ENCODE data around the gene HS1BP3.

Gene HS1BP3

DNA sequence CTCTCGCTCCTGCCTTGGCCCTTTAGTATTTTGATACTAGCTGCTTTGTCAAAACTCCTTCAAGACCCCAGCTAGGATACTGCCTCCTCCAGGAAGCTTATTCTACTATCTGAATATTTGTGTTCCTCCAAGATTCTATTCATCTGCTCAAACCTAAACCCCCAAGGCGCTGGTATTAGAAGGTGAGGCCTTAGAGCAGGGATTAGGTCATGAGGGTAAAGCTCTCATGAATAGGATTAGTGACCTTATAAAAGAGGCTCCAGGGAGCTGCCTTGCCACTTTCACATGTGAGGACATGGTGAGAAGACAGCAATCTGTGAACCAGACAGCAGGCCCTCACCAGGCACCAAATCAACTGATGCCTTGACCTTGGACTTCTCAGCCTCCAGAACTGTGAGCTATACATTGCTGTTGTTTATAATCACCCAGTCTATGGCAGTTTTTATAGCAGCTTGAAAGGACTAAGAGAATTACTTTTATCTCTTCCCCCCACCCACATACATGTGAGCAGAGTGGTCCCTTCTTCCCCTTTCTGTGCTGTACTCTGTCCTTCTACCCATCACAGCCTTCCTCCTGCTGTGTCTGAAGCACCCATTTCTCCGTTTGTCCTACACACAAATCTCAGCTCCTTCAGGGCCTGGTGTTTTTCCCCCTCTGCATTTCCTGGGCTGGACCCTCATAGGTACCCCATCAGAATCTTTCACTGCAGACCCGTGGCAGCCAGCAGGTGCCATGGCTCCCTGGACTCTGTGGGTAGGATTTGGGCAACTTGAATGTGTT, 54.5 kb downstream of the HS1BP3 start:
- no peak for DNase-seq

DNA sequence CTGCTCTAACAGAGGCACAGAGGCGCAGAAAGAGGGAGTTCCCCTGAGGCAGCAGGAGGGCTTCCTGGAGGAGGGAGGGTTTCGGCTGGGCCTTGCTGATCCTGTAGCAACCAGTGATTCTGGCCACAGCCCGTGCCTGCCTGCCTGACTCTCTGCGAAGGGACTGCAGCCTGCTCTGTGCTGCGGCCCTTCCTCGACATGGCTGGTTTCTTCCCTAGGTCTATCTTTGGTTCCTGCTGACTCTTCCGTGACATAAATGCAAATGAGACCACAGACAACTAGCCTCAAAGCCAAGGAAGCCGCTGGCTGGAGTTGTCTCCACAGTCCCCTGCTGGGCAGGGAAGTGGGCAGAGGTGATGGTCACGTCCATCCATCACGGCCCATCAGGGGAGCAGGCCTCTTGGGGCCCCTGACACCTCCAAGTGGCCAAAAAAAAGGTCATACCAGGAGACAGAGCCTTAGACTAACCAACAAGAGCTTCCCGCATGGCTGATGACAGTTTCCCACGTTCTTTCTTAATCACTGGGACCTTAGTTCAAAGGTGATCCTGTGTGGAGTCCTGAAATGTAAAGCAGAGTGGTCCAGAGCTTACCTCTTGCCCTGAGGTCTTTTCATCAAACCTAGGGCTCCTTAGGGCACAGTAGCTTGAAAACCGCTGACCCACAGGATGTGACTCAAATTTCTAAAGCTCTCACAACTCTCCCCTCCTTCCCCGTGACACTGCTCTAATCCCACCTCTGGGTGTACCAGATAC, 55.3 kb downstream of the HS1BP3 start:
- no peak for DNase-seq

DNA sequence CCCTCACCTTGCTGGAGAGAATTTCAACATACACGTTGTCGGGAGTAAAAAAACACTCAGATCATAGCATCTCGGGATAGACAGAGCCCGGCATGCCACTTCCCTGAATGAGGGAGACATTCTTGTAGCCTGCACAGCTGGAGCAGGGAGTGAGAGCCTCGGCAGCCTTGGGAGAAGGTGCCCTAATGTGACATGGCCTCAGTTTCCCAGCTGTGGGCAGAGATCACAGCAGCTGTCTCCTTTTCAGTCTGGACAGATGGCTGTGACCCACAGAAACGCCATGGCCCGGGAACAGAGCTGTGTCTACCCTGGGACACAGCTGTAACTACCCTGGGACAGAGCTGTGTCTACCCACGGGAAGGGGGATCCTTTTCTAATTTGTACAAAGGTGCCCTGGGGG, 55.9 kb downstream of the HS1BP3 start:
- no peak for DNase-seq

DNA sequence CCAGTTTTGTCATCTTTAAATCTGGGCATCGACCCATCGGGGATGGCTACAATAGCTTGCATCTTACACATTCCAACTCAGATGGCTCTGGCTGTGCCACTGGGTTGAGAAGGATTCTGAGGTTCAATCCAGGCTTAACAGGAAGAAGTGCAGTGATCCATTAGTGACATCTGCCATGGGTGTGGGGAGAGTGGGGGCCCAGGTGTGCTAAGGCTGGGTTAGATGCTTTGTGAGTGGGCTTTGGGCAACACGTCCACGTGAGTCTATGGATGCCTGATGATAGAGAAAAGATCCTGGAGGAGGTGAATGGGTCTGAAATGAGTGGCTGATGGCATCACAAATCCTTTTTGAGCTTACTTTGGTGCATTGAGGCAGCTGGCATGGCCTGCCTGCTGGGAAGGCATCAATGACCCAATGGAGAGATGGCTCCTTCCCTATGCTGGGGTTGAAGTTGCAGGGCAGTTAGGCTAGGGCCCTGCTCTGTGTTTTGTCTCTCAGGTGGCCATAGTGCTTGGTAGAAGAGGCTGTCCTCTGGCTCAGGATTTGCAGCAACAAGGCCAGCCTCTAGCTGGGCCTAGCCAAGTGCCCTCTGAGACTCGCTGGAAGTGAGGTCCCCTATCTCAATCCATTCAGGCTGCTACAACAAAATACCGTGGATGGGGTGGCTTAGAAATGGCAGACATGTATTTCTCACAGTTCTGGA, 56.7 kb downstream of the HS1BP3 start:
- no peak for DNase-seq

GRCh38 chr2:20593072-20594034, 57.5 kb downstream of the HS1BP3 start:
- no peak for DNase-seq

DNA sequence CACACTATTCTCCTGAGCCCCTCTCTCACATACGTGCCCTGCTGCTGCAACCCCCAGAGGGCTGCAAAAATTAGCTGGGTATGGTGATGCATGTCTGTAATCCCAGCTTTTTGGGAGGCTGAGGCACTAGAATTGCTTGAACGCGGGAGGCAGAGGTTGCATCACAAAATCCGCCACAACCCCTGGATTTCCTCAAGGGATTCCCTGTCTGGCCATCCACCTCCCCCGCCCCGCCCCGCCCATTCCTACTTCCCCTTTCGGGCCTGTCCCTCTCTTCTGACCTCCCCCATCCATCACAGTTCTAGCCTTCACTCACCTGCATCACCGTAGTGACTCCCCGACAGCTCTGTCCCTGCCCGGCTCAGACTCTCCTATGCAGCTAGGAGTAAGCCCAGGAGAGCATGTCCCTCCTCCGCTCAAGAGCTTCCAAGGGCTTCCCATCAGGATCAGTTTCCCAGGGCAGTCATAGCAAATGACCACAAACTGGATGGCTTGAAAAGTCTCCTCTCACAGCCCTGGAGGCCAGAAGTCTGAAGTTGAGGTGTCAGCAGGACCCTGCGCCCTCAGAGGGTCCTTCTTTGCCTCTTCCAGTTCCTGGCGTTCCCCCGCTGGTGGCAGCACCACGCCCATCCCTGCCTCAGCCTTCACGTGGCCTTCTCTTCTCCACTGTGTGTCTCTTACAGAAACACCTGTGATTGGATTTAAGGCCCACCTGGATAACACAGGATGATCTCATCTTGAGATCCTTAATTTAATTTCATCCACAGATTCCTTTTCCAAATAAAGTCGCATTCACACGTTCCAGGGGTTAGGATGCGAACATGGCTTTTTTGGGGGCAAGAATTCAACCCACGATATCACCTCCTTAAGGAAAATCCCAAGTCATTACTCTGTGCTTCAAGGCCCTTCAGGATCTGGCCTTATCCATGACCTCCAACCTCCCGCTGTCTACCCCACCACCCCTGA, 58.5 kb downstream of the HS1BP3 start:
- no peak for DNase-seq

GRCh38 chr2:20590704-20591515, 60.0 kb downstream of the HS1BP3 start:
- DNase-seq: no peak

GRCh38 chr2:20589975-20590703, 60.8 kb downstream of the HS1BP3 start:
- no peak for DNase-seq

DNA sequence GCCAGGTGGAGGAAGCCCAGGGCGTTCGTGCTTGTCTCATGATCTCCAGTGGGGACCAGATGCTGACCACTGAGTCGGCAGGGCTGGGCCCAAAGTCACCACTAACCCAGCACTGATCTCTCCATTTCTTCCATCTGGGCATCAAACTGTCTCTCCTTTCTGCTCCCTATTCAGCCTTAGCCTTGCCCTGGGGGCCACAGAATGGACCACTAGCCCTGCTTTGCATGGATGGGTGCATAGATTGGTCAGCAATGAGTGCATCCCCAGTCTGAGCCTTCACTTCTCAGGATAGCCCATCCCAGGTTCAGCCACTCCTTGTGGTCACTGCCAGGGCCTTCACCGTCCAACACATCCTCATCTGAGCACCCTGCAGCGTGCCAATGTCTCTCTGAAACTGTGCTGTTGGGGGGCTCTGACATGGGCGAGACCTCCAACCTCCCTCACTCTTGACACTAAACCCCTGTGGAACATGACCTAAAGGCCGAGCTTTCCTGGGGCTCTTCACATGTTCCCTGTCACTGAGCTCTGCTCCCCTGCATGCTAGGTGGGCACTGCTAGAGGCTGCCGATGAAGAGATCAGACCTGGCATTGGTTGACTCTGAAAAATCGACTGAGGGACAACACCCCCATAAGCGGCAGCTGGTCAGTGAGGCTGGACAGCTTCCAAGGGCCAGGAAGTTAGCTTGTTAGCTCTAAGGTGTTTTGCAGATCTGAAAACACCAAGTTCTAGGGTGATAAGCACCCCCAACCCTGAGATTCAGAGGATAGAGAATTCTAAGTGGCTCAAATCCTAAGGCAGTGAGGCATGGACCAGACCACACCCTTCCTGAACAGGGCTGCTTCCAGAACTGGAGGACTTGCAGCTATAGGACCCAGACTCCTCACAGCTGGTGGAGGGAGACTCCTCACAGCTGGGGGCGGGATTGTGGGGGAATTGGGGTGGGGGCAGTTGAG, 61.7 kb downstream of the HS1BP3 start:
- DNase-seq: no peak

GRCh38 chr2:20585710-20586594, 64.9 kb downstream of the HS1BP3 start:
- no peak for DNase-seq

DNA sequence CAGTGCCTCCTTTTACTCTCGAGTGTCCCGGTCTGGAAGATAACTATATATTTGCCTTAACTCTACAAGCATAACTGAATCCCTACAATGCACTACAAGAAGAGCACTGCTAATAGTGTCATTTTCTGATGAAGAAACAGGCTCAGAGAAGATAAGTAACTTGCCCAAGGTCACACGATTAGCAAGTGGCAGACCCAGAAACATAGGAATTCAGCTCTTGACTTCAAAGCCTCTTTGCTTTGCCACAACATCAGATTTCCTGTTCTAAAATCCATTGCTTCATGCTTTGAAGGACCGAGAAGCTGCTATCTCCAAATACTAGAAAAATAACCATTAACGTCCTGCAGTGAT, 65.6 kb downstream of the HS1BP3 start:
- no peak for DNase-seq

GRCh38 chr2:20584399-20585358, 66.2 kb downstream of the HS1BP3 start:
- DNase-seq: no peak

- DNase-seq: no peak
Observed at GRCh38 chr2:20584045-20584398, 66.9 kb downstream of the HS1BP3 start.

- no peak for DNase-seq
Observed at GRCh38 chr2:20583425-20583881, 67.4 kb downstream of the HS1BP3 start.

DNA sequence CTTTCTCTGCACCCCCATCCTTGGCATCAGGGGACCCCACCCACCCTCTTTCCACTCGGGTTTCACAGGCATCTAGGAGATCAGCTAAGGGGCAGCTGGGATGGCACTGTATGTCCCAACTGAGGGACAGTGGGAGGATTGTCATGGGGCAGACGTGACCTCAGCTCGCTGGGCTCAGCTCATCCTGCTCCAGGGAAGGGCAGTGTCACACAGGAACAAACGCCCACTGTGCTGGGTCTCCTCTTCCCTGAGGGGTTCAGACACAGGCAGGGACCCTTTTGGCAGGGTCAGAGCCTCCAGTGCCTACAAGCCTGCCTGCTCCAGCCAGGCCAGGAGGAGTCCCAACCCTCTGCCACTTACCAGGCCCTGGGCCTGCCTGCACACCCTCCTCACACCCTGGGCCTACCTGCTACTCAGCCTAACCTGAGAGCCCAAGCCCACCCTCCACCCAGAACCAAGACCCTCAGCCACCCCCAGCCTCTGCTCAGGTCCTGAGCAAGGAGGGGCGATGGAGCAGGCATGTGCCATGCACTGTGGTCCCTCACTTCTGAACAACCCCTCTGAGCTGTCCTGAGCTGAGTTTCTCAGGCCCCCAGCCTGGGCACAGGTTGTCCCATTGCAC, 68.2 kb downstream of the HS1BP3 start:
- DNase-seq: no peak
